Endothelial cell of umbilical vein (primary cell): Measurements from ENCODE around the gene SLC6A7. TPM values are rescaled to one million over a fixed set of nuclear protein-coding genes. Genes with fewer than 3 reads are reported as not detected.

Source experiments
- BruUV-seq: library from RNA; stranded (reverse); fragments of 400-500 nt; replicated peaks from 2 replicates; lab custom pipeline; 2021; lab: Mats Ljungman, UMichigan
- CTCF ChIA-PET: fragments of 300-600, 350-600 bp; sonication (Branson Sonifier 250); formaldehyde crosslinking; loops from one replicate; lab custom pipeline; 2021; ENCODE audit warnings: antibody characterized with exemption, inconsistent platforms; lab: Charles Lee
- POLR2A ChIA-PET: fragments of 300-600, 350-600 bp; sonication (Branson Sonifier 250); formaldehyde crosslinking; loops from one replicate; lab custom pipeline; 2021; ENCODE audit warnings: antibody characterized with exemption, inconsistent platforms; lab: Charles Lee
- DNase-seq: peaks from one replicate; pipeline ENCODE4 v3.0.0-alpha.2; 2011; ENCODE audit warnings: low read depth, low spot score
- FAIRE-seq: peaks from 2 replicates; lab custom pipeline; 2011; peaks lifted over from hg19 to GRCh38; lab: Jason Lieb, UNC
- H2AFZ ChIP-seq: 2 replicates; pipeline ENCODE4 v1.6.0; 2012; ENCODE audit warnings: low read depth, low read length, control low read depth, inconsistent platforms
- H3K27ac ChIP-seq: 2 replicates; pipeline ENCODE4 v1.5.1; 2011; ENCODE audit warnings: low read depth, mild to moderate bottlenecking, control low read depth, low read length, moderate library complexity; ENCODE audit not compliant: insufficient read depth
- H3K27me3 ChIP-seq, 2 experiments: 2 replicates each; pipeline versions ENCODE4 v1.6.0 to v1.6.1; 2011; ENCODE audit warnings: low read length in 2 of 2, mixed read lengths in 1 of 2; ENCODE audit not compliant: control insufficient read depth in 2 of 2, insufficient read depth in 2 of 2
- H3K36me3 ChIP-seq, 2 experiments: 2 replicates in 1 of 2; 3 replicates in 1 of 2; pipeline ENCODE4 v1.5.1; 2011; ENCODE audit warnings: low read length in 2 of 2, mild to moderate bottlenecking in 1 of 2, moderate library complexity in 1 of 2; ENCODE audit not compliant: control insufficient read depth in 2 of 2, insufficient read depth in 2 of 2; ENCODE audit errors: extremely low read depth in 1 of 2
- H3K4me1 ChIP-seq: 3 replicates; pipeline ENCODE4 v1.5.1; 2011; ENCODE audit warnings: mild to moderate bottlenecking, low read length; ENCODE audit not compliant: control insufficient read depth, insufficient read depth; ENCODE audit errors: extremely low read depth
- H3K4me2 ChIP-seq: 2 replicates; pipeline ENCODE4 v1.6.1; 2011; ENCODE audit warnings: low read length, control low read depth, mixed read lengths; ENCODE audit not compliant: insufficient read depth
- H3K4me3 ChIP-seq, 3 experiments: fragments of 200-600 bp in 1 of 3; sonication (generic), shearing (Covaris generic) in 1 of 3; replicated peaks in 1 of 3; 2 replicates each; pipeline ENCODE4 v1.5.1; 2011 to 2016; ENCODE audit warnings: control low read depth in 3 of 3, low read length in 3 of 3, mild to moderate bottlenecking in 2 of 3, inconsistent platforms in 1 of 3, low read depth in 1 of 3, moderate library complexity in 1 of 3; ENCODE audit not compliant: insufficient read depth in 1 of 3
- H3K79me2 ChIP-seq: 2 replicates; pipeline ENCODE4 v1.6.0; 2012; ENCODE audit warnings: low read length, inconsistent platforms; ENCODE audit not compliant: control insufficient read depth, insufficient read depth
- H3K9ac ChIP-seq: replicated peaks from 2 replicates; pipeline ENCODE3; 2011; ENCODE audit warnings: low read length, control low read depth; ENCODE audit not compliant: insufficient read depth; ENCODE audit errors: extremely low read depth
- H3K9me1 ChIP-seq: replicated peaks from 3 replicates; pipeline ENCODE4 v1.6.0; 2011; ENCODE audit warnings: mild to moderate bottlenecking, low read length; ENCODE audit not compliant: control insufficient read depth, insufficient read depth; ENCODE audit errors: extremely low read depth
- H3K9me3 ChIP-seq: replicated peaks from 2 replicates; pipeline ENCODE4 v1.5.1; 2012; ENCODE audit warnings: low read length, inconsistent platforms; ENCODE audit not compliant: control insufficient read depth, insufficient read depth
- H4K20me1 ChIP-seq: replicated peaks from 2 replicates; pipeline ENCODE3; 2011; ENCODE audit warnings: mild to moderate bottlenecking, low read length; ENCODE audit not compliant: control insufficient read depth, insufficient read depth; ENCODE audit errors: extremely low read depth
- CTCF ChIP-seq, 2 donors: IDR thresholded peaks; 1 replicate in 1 of 2; 2 replicates in 1 of 2; pipeline ENCODE4 v1.5.1; 2011; ENCODE audit warnings: low read length in 2 of 2, mild to moderate bottlenecking in 2 of 2, moderate library complexity in 2 of 2, control low read depth in 1 of 2, inconsistent platforms in 1 of 2, low read depth in 1 of 2; ENCODE audit not compliant: insufficient read depth in 1 of 2; ENCODE audit errors: extremely low read depth in 1 of 2
- EZH2 ChIP-seq: IDR thresholded peaks from 2 replicates; pipeline ENCODE4 v1.6.1; 2012; ENCODE audit warnings: borderline replicate concordance, low read depth, mild to moderate bottlenecking, moderate library complexity, low read length, inconsistent platforms; ENCODE audit not compliant: severe bottlenecking
- FOS ChIP-seq: IDR thresholded peaks from 2 replicates; pipeline ENCODE4 v1.6.1; 2011; ENCODE audit warnings: mild to moderate bottlenecking, low read length, moderate library complexity, borderline replicate concordance; ENCODE audit not compliant: insufficient read depth
- GATA2 ChIP-seq: IDR thresholded peaks from 2 replicates; pipeline ENCODE4 v1.7.0; 2011; ENCODE audit warnings: low read depth, mild to moderate bottlenecking, moderate library complexity, mixed read lengths, low read length; ENCODE audit not compliant: insufficient read length, insufficient read depth
- JUN ChIP-seq: IDR thresholded peaks from 2 replicates; pipeline ENCODE4 v1.6.1; 2011; ENCODE audit warnings: borderline replicate concordance, low read depth; ENCODE audit not compliant: insufficient read length, insufficient read depth
- MAX ChIP-seq: IDR thresholded peaks from 2 replicates; pipeline ENCODE4 v1.6.1; 2011; ENCODE audit not compliant: insufficient read depth, insufficient read length
- MYC ChIP-seq: IDR thresholded peaks from one replicate; pipeline ENCODE4 v1.6.1; 2011; ENCODE audit warnings: mild to moderate bottlenecking, low read depth, low read length
- POLR2A ChIP-seq: IDR thresholded peaks from 2 replicates; pipeline ENCODE4 v1.6.1; 2012; ENCODE audit warnings: low read depth, mild to moderate bottlenecking, control low read depth, low read length
- POLR2AphosphoS5 ChIP-seq: IDR thresholded peaks from 2 replicates; pipeline ENCODE4 v1.6.1; 2012; ENCODE audit warnings: low read depth, mild to moderate bottlenecking, control low read depth, low read length, moderate library complexity; ENCODE audit not compliant: insufficient read depth
- dilution Hi-C: fragments of 300-500 bp; cut with MboI; formaldehyde crosslinking; loops from one replicate; pipeline ENCODE4 v1.15.0; 2019; ENCODE audit warnings: low sequenced_read_pairs; ENCODE audit not compliant: extremely low pct_ligation_motif_present
- intact Hi-C: fragments of 100-400 bp; cut with micrococcal nuclease; formaldehyde crosslinking; loops from one replicate; pipeline ENCODE4 v1.10.0; 2022
- polyA plus RNA-seq, 4 experiments: library from polyadenylated mRNA; depleted of rRNA in 3 of 4; stranded (reverse) in 3 of 4; unstranded in 1 of 4; fragments of >200 nt; gene quantifications; 2 replicates each; pipeline versions ENCODE4 v1.2.1 to v1.2.3, GENCODE V29; 2011 to 2012; ENCODE audit warnings: missing spikeins in 1 of 4
- total RNA-seq: library from RNA; stranded (reverse); gene quantifications from 2 replicates; pipeline ENCODE4 v1.2.3, GENCODE V29; 2021

Gene SLC6A7
- total and polyA plus RNA-seq, 2 donors (not counting 3 experiments of a cell fraction or from before 2014, with no cell fraction given) = not detected

GRCh38 chr5:150173161-150173560 is 16.7 kb upstream of the SLC6A7 start:
- Histone ChIP-seq H3K79me2 (no peaks in the 10 kb centered on the region), H3K9ac (no peak overlapping the region), H3K4me3 (no peak overlapping the region), H3K36me3 (no peaks in the 10 kb centered on the region), H4K20me1 (no peaks in the 10 kb centered on the region), H3K27ac (no peak overlapping the region), H3K9me3 (no peaks in the 10 kb centered on the region), H3K4me1 (no peaks in the 10 kb centered on the region), H3K27me3 (peaks cover 25 to 29% of the 10 kb centered on the region in 2 experiments), H2AFZ (no peak overlapping the region), H3K4me2 (no peak overlapping the region), H3K9me1 (no peaks in the 10 kb centered on the region)
- no peak for DNase-seq
- peak; percentile 28 for FAIRE-seq
- no TSS peak for BruUV-seq
- TF ChIP-seq GATA2 = no peak
- no peak for TF ChIP-seq EZH2
- TF ChIP-seq FOS = no peak
- TF ChIP-seq POLR2AphosphoS5 = no peak
- no peak for TF ChIP-seq MAX
- TF ChIP-seq CTCF (IDR thresholded peaks at IDR 0.05; ENCODE audit: extremely low read depth in 1 of 2, insufficient read depth in 1 of 2, low read depth in 1 of 2, low read length in 2 of 2) = no peak
- no peak for TF ChIP-seq JUN
- TF ChIP-seq MYC = no peak
- TF ChIP-seq POLR2A = no peak
- CTCF ChIA-PET = interaction anchor here (0.6 to 2.1 kb wide), 9 partner anchors 9 to 344 kb away, joined by 3 to 10 read pairs (median 3); no protein-coding TSS in a partner anchor
- POLR2A ChIA-PET = no interaction called here
- intact Hi-C loops (no loop called here), dilution Hi-C loops (no loop called here)
